Panc1 (cell line): ENCODE measurements around the gene CES3. TPM values are rescaled to one million over a fixed set of nuclear protein-coding genes. Genes with fewer than 3 reads are reported as not detected.

Experiments used
- ATAC-seq: fragments of 200-7000 bp; cut with Tn5 transposase; 2 replicates; pipeline ENCODE4 v1.9.1; 2020; ENCODE audit warnings: mild to moderate bottlenecking, moderate library complexity
- BruUV-seq: library from RNA; stranded (reverse); fragments of 400-500 nt; replicated peaks from 2 replicates; lab custom pipeline; 2021; lab: Mats Ljungman, UMichigan
- CTCF ChIA-PET: fragments of 300-600 bp; sonication (Branson Sonifier 250); formaldehyde crosslinking; loops from one replicate; lab custom pipeline; 2022; ENCODE audit warnings: antibody characterized with exemption; lab: Charles Lee
- POLR2A ChIA-PET: fragments of 300-600 bp; sonication (Branson Sonifier 250); formaldehyde crosslinking; loops from one replicate; lab custom pipeline; 2022; ENCODE audit warnings: antibody characterized with exemption; lab: Charles Lee
- DNase-seq: peaks from one replicate; pipeline ENCODE4 v3.0.0-alpha.2; 2010; ENCODE audit warnings: low read depth, low spot score
- H3K27ac ChIP-seq: 2 replicates; pipeline ENCODE4 v1.5.1; 2011; ENCODE audit warnings: mild to moderate bottlenecking, low read length, inconsistent platforms
- H3K27me3 ChIP-seq: fragments of 200-500 bp; sonication (Bioruptor generic); 2 replicates; pipeline ENCODE4 v1.6.0; 2014; ENCODE audit warnings: low read length, inconsistent platforms; ENCODE audit not compliant: control insufficient read depth, insufficient read depth
- H3K36me3 ChIP-seq: fragments of 200-500 bp; sonication (Bioruptor generic); 2 replicates; pipeline ENCODE4 v1.5.1; 2014; ENCODE audit warnings: inconsistent platforms, mild to moderate bottlenecking, low read length, moderate library complexity; ENCODE audit not compliant: control insufficient read depth, insufficient read depth
- H3K4me1 ChIP-seq: 2 replicates; pipeline ENCODE4 v1.5.1; 2011; ENCODE audit warnings: inconsistent platforms, mild to moderate bottlenecking, low read length, moderate library complexity; ENCODE audit not compliant: control insufficient read depth, insufficient read depth
- H3K4me3 ChIP-seq, 2 experiments: 2 replicates each; pipeline ENCODE4 v1.5.1; 2011 to 2012; ENCODE audit warnings: low read depth in 2 of 2, low read length in 2 of 2, mild to moderate bottlenecking in 2 of 2, inconsistent platforms in 1 of 2, moderate library complexity in 1 of 2
- H3K9me3 ChIP-seq: fragments of 200-500 bp; sonication (Bioruptor generic); 2 replicates; pipeline ENCODE4 v1.5.1; 2014; ENCODE audit warnings: low read depth, mild to moderate bottlenecking, inconsistent platforms, low read length, moderate library complexity; ENCODE audit not compliant: control insufficient read depth, insufficient read depth
- CTCF ChIP-seq: fragments of 450-650 bp; IDR thresholded peaks from 2 replicates; pipeline ENCODE4 v1.5.1; 2017; ENCODE audit warnings: mild to moderate bottlenecking
- POLR2AphosphoS5 ChIP-seq: IDR thresholded peaks from 2 replicates; pipeline ENCODE4 v1.6.1; 2012; ENCODE audit warnings: mild to moderate bottlenecking, low read depth, low read length, moderate library complexity
- REST ChIP-seq, 2 experiments: IDR thresholded peaks; 2 replicates each; pipeline ENCODE4 v1.6.1; 2011 to 2012; ENCODE audit warnings: low read depth in 2 of 2, control low read depth in 1 of 2, low read length in 1 of 2, mild to moderate bottlenecking in 1 of 2, moderate library complexity in 1 of 2; ENCODE audit not compliant: insufficient read depth in 1 of 2
- SIN3A ChIP-seq: IDR thresholded peaks from 2 replicates; pipeline ENCODE4 v1.6.1; 2012; ENCODE audit warnings: low read depth, mild to moderate bottlenecking, low read length, moderate library complexity, borderline replicate concordance; ENCODE audit not compliant: insufficient read depth
- TCF7L2 ChIP-seq: IDR thresholded peaks from 2 replicates; pipeline ENCODE4 v1.6.1; 2011; ENCODE audit warnings: mild to moderate bottlenecking, low read depth, low read length, inconsistent platforms
- in situ Hi-C: cut with HindIII; loops from 2 replicates; pipeline ENCODE4 v1.10.0; 2016; ENCODE audit warnings: low sequenced_read_pairs, low pct_unique_long_range_greater_than_20kb
- intact Hi-C: fragments of 100-400 bp; cut with micrococcal nuclease; formaldehyde crosslinking; loops from one replicate; pipeline ENCODE4 v1.10.0; 2022; ENCODE audit not compliant: unreplicated experiment
- total RNA-seq: library from RNA; stranded (reverse); gene quantifications from one replicate; pipeline ENCODE4 v1.2.1, GENCODE V29; 2021; ENCODE audit not compliant: unreplicated experiment

The CES3 gene
- total RNA-seq, 1 experiment from 2014 or later = not detected

- H3K27me3 ChIP-seq = no peaks in the 10 kb centered on the region
- no peak overlapping the region for H3K4me3 ChIP-seq
- H3K36me3 ChIP-seq = no peaks in the 10 kb centered on the region
- intact Hi-C loops = loop anchor here (5.0 to 10.0 kb wide), 2 partner anchors 88 to 136 kb away; partner anchors contain the start of genes B3GNT9, FBXL8, PHAF1 and TRADD
- no peak overlapping the region for H3K27ac ChIP-seq
- TF ChIP-seq SIN3A (no peak), TCF7L2 (no peak), POLR2AphosphoS5 (no peak), CTCF (no peak), REST (IDR thresholded peaks at IDR 0.05; ENCODE audit: insufficient read depth in 1 of 2, low read depth in 2 of 2, low read length in 1 of 2) (no peak)
- ATAC-seq = no peak
- CTCF ChIA-PET = no interaction called here
- no peaks in the 10 kb centered on the region for H3K9me3 ChIP-seq
- BruUV-seq = no TSS peak
- H3K4me1 ChIP-seq = peaks cover 3% of the 10 kb centered on the region; the same call in 1 of the 2 replicates
- in situ Hi-C loops = no loop called here
- DNase-seq = no peak
- POLR2A ChIA-PET = no interaction called here
Observed at GRCh38 chr16:67019171-67019570, 58.1 kb downstream of the CES3 start.

- Histone ChIP-seq H3K9me3 (no peaks in the 10 kb centered on the region), H3K27ac (no peak overlapping the region), H3K4me3 (no peak overlapping the region), H3K4me1 (peaks cover 3% of the 10 kb centered on the region; the same call in 1 of the 2 replicates), H3K27me3 (no peaks in the 10 kb centered on the region), H3K36me3 (no peaks in the 10 kb centered on the region)
- CTCF ChIA-PET = interaction anchor here (0.7 kb wide), 1 partner anchor 167 kb away, joined by 4 read pairs; no protein-coding TSS in a partner anchor
- TF ChIP-seq CTCF (no peak), SIN3A (no peak), REST (IDR thresholded peaks at IDR 0.05; ENCODE audit: insufficient read depth in 1 of 2, low read depth in 2 of 2, low read length in 1 of 2) (no peak), POLR2AphosphoS5 (no peak), TCF7L2 (no peak)
- DNase-seq (no peak), ATAC-seq (no peak)
- in situ Hi-C loops (no loop called here), intact Hi-C loops (no loop called here)
- BruUV-seq = no TSS peak
- POLR2A ChIA-PET = interaction anchor here (0.7 kb wide), 1 partner anchor 23 kb away, joined by 9 read pairs; no protein-coding TSS in a partner anchor
Observed at GRCh38 chr16:67021321-67021720, 60.3 kb downstream of the CES3 start.
